HL-60/S4 treated with retinoic acid at 250 ng/mL for 4 days and 3 days (cell line): ENCODE data around the gene PDE4B.
"Not testable (repeated sequence)": the region's sequence is repeated elsewhere in the genome, so short reads cannot be mapped to it uniquely, and the experiment has no call there.

Experiments
- in situ Hi-C: fragments of 300-500 bp; cut with MboI; formaldehyde crosslinking; loops from 2 replicates; pipeline ENCODE4 v1.7.0; 2022; ENCODE audit warnings: low sequenced_read_pairs

The PDE4B gene

DNA sequence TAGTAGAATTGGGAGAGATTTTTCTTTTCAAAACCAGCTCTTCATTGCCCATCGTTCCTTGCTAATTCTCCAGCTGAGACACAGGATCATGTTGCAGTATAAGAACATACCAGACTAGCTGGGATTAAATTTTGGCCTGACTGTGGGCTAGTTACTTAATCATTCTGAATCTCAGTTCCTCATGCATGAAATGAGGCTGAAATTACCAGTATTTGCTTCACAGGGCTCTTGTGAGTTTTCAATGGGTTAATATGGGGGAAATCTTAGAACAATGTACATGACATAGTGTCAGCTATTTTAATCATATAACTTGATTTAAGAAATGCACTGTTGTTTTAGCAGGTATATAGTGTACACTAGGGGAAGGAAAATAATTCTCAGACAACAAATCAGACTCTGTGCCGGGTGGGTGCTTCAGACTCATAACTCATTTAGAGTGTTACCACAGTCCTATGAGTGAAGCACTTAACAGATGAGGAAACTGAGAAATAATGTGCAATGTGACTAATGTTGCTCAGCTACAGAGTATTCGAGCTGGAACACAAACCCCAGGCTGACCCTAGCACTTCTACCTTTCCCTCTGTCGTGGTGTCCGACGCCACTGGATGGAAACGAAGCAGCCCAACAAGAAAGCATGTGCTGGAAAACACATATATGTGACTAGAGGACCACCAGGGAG is 603.7 kb downstream of the PDE4B start:
- in situ Hi-C loops, result no loop called here

DNA sequence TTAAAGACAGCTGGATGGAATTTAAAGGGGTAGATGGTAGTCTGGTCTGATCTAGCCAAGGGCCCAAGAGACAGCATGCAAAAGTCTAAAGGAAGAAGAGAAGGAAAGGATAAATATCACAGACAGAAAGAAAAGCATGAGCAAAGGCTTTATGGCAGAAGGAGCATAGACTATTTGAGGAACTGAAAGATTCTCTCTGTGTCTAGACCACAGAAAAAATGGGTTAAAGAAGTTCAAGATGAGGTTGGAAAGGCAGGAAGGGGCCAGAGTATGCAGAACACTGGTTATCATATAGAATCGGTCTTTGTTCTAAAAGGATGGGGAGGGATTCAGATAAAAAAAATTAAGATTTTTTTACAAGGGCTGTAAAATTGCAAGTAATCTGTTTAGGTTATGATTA is 604.5 kb downstream of the PDE4B start:
- in situ Hi-C loops, result no loop called here

DNA sequence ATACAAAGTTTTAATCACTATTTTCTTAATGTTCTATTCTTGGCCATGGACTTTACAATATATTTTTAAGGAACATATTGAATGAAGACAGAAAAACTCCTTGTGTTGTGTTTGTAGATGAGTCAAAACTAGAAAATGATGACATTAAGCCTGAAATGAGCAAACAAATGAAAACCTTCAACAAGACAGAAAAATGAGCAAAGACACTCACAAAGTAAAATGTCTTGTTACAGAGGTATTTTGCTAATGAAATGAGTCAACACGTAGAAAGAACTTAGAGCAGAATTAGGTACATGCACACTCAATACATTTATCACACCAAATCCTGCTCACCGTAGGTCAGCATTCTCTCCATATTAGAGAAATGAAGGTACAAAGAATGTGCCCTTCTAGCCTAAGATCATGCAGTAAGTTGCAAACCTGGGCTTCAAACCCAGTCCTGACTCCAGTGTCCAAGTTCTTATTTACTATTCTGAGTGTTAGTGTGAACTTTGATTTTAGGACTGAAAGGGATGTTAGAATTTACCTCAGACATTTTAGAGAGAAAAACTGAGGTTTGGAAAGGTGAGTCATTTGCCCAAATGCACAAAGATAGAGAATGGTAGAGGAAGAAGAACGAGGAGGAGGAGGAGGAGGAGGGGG is 607.3 kb downstream of the PDE4B start:
- in situ Hi-C loops, result no loop called here

- in situ Hi-C loops, result no loop called here
These were observed 608.0 kb downstream of the PDE4B start for GRCh38 chr1:66400660-66401059.

GRCh38 chr1:66401244-66401643 is 608.5 kb downstream of the PDE4B start:
- in situ Hi-C loops, result no loop called here

GRCh38 chr1:66402194-66402593 is 609.5 kb downstream of the PDE4B start:
- in situ Hi-C loops, result no loop called here

- in situ Hi-C loops, result no loop called here
These were observed 610.5 kb downstream of the PDE4B start for GRCh38 chr1:66403007-66403731.

GRCh38 chr1:66405061-66405460 is 612.4 kb downstream of the PDE4B start:
- in situ Hi-C loops, result no loop called here

GRCh38 chr1:66411449-66411848 is 618.8 kb downstream of the PDE4B start:
- in situ Hi-C loops, result not testable (repeated sequence)

DNA sequence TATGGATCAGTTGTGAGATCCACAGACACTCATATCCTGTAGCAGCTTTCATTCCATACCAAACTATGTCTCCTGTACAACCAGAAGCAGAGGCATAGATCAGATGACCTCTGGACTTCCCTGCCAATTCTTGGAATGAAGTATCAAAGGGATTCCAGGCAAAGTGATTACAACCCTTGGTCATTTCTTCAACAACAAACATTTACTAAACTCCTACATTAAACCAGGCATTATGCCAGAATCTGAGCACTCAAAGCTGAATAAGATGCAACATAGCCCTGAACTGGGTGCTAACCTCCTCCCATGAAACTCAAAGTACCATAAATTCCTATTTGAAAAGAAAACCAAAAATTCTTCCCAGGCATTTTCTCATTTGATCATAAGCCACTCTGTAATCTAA is 620.0 kb downstream of the PDE4B start:
- in situ Hi-C loops, result no loop called here

GRCh38 chr1:66413136-66413837 is 620.6 kb downstream of the PDE4B start:
- in situ Hi-C loops, result no loop called here

DNA sequence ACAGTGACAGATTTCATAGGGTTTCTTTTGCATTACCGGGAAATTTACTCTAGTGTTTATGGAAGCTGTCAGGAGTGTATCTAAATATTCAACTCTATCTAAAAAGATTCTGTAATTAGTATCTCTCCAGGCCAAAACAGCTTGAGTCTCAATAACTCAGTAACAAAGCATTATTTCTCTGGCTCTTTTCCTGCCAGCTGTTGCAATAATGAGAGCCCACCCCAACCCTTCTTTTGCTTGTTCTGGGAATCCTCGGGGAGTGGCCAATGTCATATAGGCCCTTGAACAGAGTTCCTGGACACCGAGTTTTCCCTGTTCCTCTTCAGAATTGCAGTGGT is 621.1 kb downstream of the PDE4B start:
- in situ Hi-C loops, result no loop called here

- in situ Hi-C loops, result no loop called here
These were observed 622.6 kb downstream of the PDE4B start for GRCh38 chr1:66415281-66415680.

GRCh38 chr1:66415866-66416265 is 623.2 kb downstream of the PDE4B start:
- in situ Hi-C loops, result no loop called here

- in situ Hi-C loops, result no loop called here
These were observed 623.6 kb downstream of the PDE4B start for GRCh38 chr1:66416295-66416694.

DNA sequence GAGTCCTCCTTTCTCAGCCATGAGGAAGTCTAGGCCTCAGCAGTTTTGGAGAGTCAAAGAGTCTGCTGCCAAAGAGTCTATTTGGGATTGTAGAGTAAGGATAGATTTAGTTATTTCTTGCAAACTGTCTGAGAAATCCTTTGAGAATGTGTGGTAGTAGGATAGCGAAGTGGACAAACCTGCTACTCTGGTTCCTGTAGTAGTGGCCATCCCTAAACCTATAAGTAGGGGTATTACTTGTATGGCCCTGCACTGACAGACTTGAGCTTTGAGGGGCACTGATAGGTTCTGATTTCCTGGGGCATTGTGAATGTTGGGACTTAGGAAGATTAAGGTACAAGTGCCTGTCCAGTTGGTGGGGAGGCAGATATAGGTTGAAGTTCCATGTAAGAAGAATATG is 625.3 kb downstream of the PDE4B start:
- in situ Hi-C loops, result no loop called here

DNA sequence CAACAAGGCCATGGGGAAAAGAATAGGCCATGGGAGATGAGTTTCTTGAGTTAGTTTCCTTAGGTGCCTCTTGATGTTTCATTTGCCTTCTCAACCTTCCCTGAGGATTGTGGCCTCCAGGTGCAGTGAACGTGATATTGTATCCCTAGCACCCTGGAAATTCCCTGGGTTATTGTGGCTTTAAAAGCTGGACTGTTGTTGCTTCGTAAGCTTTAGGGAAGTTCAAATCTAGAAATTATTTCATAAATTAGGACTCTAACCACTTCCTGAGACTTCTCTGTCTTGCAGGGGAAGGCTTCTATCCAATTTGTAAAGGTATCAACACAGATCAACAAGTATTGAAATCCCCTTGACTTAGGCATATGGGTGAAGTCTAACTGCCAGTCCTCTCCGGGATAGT is 627.5 kb downstream of the PDE4B start:
- in situ Hi-C loops, result not testable (repeated sequence)

DNA sequence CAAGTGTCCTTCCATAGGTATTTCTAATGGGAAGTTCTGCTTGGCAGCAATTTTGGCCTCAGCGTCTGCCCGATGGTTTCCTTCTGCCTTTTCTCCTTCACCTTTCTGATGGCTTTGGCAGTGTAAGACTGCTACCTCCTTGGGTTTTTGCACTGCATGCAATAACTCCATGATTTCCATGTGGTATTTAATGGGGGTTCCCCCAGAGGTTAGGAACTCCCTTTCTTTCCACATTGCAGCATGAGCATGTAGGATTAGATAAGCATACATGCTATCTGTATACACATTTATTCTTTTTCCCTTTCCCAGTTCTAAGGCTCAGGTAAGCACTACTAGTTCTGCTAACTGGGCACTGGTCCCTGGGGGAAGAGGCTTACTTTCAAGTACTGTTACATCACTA is 628.2 kb downstream of the PDE4B start:
- in situ Hi-C loops, result not testable (repeated sequence)

DNA sequence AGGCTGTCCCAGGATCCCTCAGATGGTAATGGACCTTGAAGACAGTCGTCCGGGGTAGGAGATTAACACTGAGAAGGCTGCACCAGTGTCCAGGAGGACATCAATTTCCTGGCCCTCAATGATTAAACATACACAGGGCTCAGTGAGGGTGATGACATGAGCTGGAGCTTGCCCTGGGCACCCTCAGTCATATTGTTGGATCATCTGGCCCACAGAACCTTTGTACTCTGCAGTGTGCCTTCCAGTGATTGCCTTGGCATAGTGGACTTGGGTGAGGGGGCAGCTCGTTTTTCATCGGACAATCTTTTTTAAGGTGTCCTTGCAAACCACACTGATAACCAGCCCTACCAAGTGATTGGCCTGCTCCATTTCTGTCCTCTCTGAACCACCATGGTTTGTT is 630.1 kb downstream of the PDE4B start:
- in situ Hi-C loops, result no loop called here
